Measurements from ENCODE around the gene RGS6. TPM values are rescaled to one million over a fixed set of nuclear protein-coding genes. Genes with fewer than 3 reads are reported as not detected.

The RGS6 gene
- total RNA-seq, 2 experiments from 2014 or later, result not detected

DNA sequence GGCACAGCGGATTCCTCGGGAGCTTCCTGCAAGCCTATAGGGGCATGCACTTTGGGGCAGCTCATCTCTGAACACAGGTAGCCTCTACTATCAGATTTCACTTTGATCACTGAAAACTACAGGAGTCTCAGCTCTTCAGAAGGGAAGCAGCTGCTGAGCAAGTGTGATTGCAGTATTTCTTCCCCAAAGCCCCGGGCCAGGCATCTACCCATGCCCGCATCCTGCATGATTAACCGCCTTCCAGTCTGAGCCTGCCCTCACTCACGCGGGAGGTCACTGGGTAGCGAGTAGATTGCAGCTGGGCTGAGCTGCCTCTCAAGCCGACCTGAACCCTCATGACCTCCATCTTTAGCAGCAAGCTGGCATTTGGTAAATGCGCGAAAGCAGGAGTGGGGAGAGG is 627.0 kb downstream of the RGS6 start:
- no peak for DNase-seq (ENCODE audit: low spot score)
- Histone ChIP-seq H3K9me2 (ENCODE audit: insufficient read depth, low read length) (no peaks in the 10 kb centered on the region), H3K79me2 (ENCODE audit: insufficient read depth, low read depth, low read length) (no peaks in the 10 kb centered on the region), H3K4me3 (ENCODE audit: low read depth, low read length, poor library complexity, severe bottlenecking) (no peak overlapping the region), H2AFZ (ENCODE audit: low read length) (no peak overlapping the region), H3K4me2 (ENCODE audit: low read length) (no peak overlapping the region), H3K27ac (ENCODE audit: low read depth, low read length, poor library complexity, severe bottlenecking) (no peak overlapping the region), H4K20me1 (ENCODE audit: insufficient read depth, low read length) (no peaks in the 10 kb centered on the region), H3K4me1 (ENCODE audit: insufficient read depth, low read length, poor library complexity, severe bottlenecking) (no peaks in the 10 kb centered on the region), H3K9me3 (ENCODE audit: low read length) (no peaks in the 10 kb centered on the region), H3K36me3 (ENCODE audit: insufficient read depth, low read length) (no peaks in the 10 kb centered on the region)
- intact Hi-C loops (cut with micrococcal nuclease; ENCODE audit: unreplicated experiment), result no loop called here
- CTCF ChIA-PET (ENCODE audit: unreplicated experiment), result interaction anchor here (0.9 kb wide), 1 partner anchor 15 kb away, joined by 3 read pairs; no protein-coding TSS in a partner anchor
- POLR2A ChIA-PET, result interaction anchor here (0.5 kb wide), 1 partner anchor 44 kb away, joined by 3 read pairs; no protein-coding TSS in a partner anchor
- BruUV-seq (replicated peaks), result no TSS peak
- TF ChIP-seq EZH2phosphoT487 (IDR thresholded peaks at IDR 0.05; ENCODE audit: borderline replicate concordance, low read depth, low read length), result no peak
- TF ChIP-seq, protein P1, sequence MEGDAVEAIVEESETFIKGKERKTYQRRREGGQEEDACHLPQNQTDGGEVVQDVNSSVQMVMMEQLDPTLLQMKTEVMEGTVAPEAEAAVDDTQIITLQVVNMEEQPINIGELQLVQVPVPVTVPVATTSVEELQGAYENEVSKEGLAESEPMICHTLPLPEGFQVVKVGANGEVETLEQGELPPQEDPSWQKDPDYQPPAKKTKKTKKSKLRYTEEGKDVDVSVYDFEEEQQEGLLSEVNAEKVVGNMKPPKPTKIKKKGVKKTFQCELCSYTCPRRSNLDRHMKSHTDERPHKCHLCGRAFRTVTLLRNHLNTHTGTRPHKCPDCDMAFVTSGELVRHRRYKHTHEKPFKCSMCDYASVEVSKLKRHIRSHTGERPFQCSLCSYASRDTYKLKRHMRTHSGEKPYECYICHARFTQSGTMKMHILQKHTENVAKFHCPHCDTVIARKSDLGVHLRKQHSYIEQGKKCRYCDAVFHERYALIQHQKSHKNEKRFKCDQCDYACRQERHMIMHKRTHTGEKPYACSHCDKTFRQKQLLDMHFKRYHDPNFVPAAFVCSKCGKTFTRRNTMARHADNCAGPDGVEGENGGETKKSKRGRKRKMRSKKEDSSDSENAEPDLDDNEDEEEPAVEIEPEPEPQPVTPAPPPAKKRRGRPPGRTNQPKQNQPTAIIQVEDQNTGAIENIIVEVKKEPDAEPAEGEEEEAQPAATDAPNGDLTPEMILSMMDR (conservative IDR thresholded peaks at IDR 0.05; ENCODE audit: low read length), result no peak

DNA sequence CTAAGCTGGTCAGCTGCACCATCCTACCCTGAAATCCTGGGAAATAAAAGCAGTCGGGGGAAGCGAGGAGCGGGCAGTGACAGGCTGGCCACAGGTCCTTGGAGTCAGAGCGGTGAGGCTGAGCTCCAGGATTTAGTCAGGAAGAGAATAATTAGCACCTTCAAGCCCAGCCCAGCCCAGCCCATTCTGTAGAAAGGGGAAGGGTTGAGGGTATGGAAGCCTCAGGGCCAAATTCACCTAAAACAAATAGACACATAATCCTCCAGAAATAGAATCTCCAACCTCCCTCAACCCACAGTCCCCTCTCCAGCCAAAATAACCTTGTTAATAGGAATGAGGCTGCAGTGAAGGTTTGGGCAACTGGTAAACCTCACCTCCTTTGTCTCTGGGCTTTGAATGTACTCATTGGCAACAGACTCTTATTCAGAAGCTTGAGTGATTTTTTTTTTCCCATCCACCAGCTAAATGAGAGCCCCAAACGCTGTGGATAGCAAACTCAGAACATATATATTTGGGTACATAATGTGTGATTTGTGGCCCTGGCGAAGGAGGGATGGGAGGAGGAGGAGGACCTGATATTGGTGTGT is 627.5 kb downstream of the RGS6 start:
- CTCF ChIA-PET (ENCODE audit: unreplicated experiment), result no interaction called here

DNA sequence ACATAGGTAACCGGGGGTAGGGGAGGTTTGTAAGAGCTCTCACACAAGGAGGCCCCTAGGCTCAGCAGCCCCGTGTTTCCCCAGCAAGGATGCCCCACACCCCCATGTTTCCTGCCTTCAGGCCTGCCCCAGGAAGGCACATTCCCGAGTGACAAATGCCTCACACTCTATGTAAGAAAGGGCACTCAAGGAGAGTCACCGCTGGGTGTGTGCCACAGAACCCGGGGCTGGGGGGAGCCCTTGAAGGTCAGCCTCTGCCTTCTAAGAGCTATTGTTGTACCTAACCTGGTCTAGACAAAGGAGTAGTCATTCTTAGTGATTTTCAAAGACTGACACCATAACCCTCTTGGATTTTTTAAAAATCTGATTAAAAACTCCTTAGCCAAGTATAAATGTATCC is 628.1 kb downstream of the RGS6 start:
- Histone ChIP-seq H3K4me2 (ENCODE audit: low read length) (no peak overlapping the region), H3K4me3 (ENCODE audit: low read depth, low read length, poor library complexity, severe bottlenecking) (no peak overlapping the region), H3K4me1 (ENCODE audit: insufficient read depth, low read length, poor library complexity, severe bottlenecking) (no peaks in the 10 kb centered on the region), H3K79me2 (ENCODE audit: insufficient read depth, low read depth, low read length) (no peaks in the 10 kb centered on the region), H3K9me2 (ENCODE audit: insufficient read depth, low read length) (no peaks in the 10 kb centered on the region), H3K9me3 (ENCODE audit: low read length) (no peaks in the 10 kb centered on the region), H3K27ac (ENCODE audit: low read depth, low read length, poor library complexity, severe bottlenecking) (no peak overlapping the region), H3K36me3 (ENCODE audit: insufficient read depth, low read length) (no peaks in the 10 kb centered on the region), H4K20me1 (ENCODE audit: insufficient read depth, low read length) (no peaks in the 10 kb centered on the region), H2AFZ (ENCODE audit: low read length) (no peak overlapping the region)
- intact Hi-C loops (cut with micrococcal nuclease; ENCODE audit: unreplicated experiment), result no loop called here
- no TSS peak for BruUV-seq (replicated peaks)
- ChIA-PET POLR2A (interaction anchor here (0.9 kb wide), 1 partner anchor 22 kb away, joined by 3 read pairs; no protein-coding TSS in a partner anchor), CTCF (ENCODE audit: unreplicated experiment) (no interaction called here)
- no peak for DNase-seq (ENCODE audit: low spot score)
- no peak for TF ChIP-seq EZH2phosphoT487 (IDR thresholded peaks at IDR 0.05; ENCODE audit: borderline replicate concordance, low read depth, low read length)
- TF ChIP-seq, protein P1 (conservative IDR thresholded peaks at IDR 0.05; ENCODE audit: low read length), result no peak

More for the DNA sequence above, 627.5 kb downstream of the RGS6 start:
- Histone ChIP-seq H3K27ac (ENCODE audit: low read depth, low read length, poor library complexity, severe bottlenecking) (no peak overlapping the region), H4K20me1 (ENCODE audit: insufficient read depth, low read length) (no peaks in the 10 kb centered on the region), H2AFZ (ENCODE audit: low read length) (no peak overlapping the region), H3K4me1 (ENCODE audit: insufficient read depth, low read length, poor library complexity, severe bottlenecking) (no peaks in the 10 kb centered on the region), H3K4me3 (ENCODE audit: low read depth, low read length, poor library complexity, severe bottlenecking) (no peak overlapping the region), H3K9me2 (ENCODE audit: insufficient read depth, low read length) (no peaks in the 10 kb centered on the region), H3K36me3 (ENCODE audit: insufficient read depth, low read length) (no peaks in the 10 kb centered on the region), H3K4me2 (ENCODE audit: low read length) (no peak overlapping the region), H3K79me2 (ENCODE audit: insufficient read depth, low read depth, low read length) (no peaks in the 10 kb centered on the region), H3K9me3 (ENCODE audit: low read length) (no peaks in the 10 kb centered on the region)
- TF ChIP-seq, protein P1 (conservative IDR thresholded peaks at IDR 0.05; ENCODE audit: low read length), result no peak
- TF ChIP-seq EZH2phosphoT487 (IDR thresholded peaks at IDR 0.05; ENCODE audit: borderline replicate concordance, low read depth, low read length), result no peak
- intact Hi-C loops (cut with micrococcal nuclease; ENCODE audit: unreplicated experiment), result no loop called here
- DNase-seq (ENCODE audit: low spot score), result no peak
- no TSS peak for BruUV-seq (replicated peaks)
- POLR2A ChIA-PET, result interaction anchor here (0.9 kb wide), 1 partner anchor 21 kb away, joined by 3 read pairs; no protein-coding TSS in a partner anchor

All from OCI-LY7 (cell line).